Measurements from ENCODE around the gene ABI3BP.

ABI3BP gene

GRCh38 chr3:100830931-100831330 is 162.3 kb downstream of the ABI3BP start:
- no peak overlapping the region for H3K4me3 ChIP-seq (replicated peaks in 1 of 2; ENCODE audit: low read depth in 2 of 2, low read length in 2 of 2)
- TF ChIP-seq CTCF (IDR thresholded peaks at IDR 0.05; ENCODE audit: low read depth, low read length) = no peak
- DNase-seq (ENCODE audit: low read depth in 2 of 2) = no peak

GRCh38 chr3:100825574-100825973 is 167.6 kb downstream of the ABI3BP start:
- H3K4me3 ChIP-seq (replicated peaks in 1 of 2; ENCODE audit: low read depth in 2 of 2, low read length in 2 of 2) = no peak overlapping the region

GRCh38 chr3:100815583-100815982 is 177.6 kb downstream of the ABI3BP start:
- no peak for TF ChIP-seq CTCF (IDR thresholded peaks at IDR 0.05; ENCODE audit: low read depth, low read length)
- DNase-seq (ENCODE audit: low read depth in 2 of 2) = no peak
- H3K4me3 ChIP-seq (replicated peaks in 1 of 2; ENCODE audit: low read depth in 2 of 2, low read length in 2 of 2) = no peak overlapping the region

More at GRCh38 chr3:100825574-100825973, 167.6 kb downstream of the ABI3BP start:
- DNase-seq (ENCODE audit: low read depth in 2 of 2) = peak; percentile 33 to 41
- no peak for TF ChIP-seq CTCF (IDR thresholded peaks at IDR 0.05; ENCODE audit: low read depth, low read length)

- TF ChIP-seq CTCF (IDR thresholded peaks at IDR 0.05; ENCODE audit: low read depth, low read length) = no peak
- peak in 1 of 2 donors; percentile 21 for DNase-seq (ENCODE audit: low read depth in 2 of 2)
- no peak overlapping the region for H3K4me3 ChIP-seq (replicated peaks in 1 of 2; ENCODE audit: low read depth in 2 of 2, low read length in 2 of 2)
Measured at GRCh38 chr3:100813828-100814227, 179.4 kb downstream of the ABI3BP start.

- no peak overlapping the region for H3K4me3 ChIP-seq (replicated peaks in 1 of 2; ENCODE audit: low read depth in 2 of 2, low read length in 2 of 2)
- no peak for DNase-seq (ENCODE audit: low read depth in 2 of 2)
- no peak for TF ChIP-seq CTCF (IDR thresholded peaks at IDR 0.05; ENCODE audit: low read depth, low read length)
Measured at GRCh38 chr3:100811779-100812507, 181.3 kb downstream of the ABI3BP start.

GRCh38 chr3:100810671-100811070 is 182.6 kb downstream of the ABI3BP start:
- H3K4me3 ChIP-seq (replicated peaks in 1 of 2; ENCODE audit: low read depth in 2 of 2, low read length in 2 of 2) = no peak overlapping the region
- peak; percentile 34 to 70 for DNase-seq (ENCODE audit: low read depth in 2 of 2)
- no peak for TF ChIP-seq CTCF (IDR thresholded peaks at IDR 0.05; ENCODE audit: low read depth, low read length)

- no peak for TF ChIP-seq CTCF (IDR thresholded peaks at IDR 0.05; ENCODE audit: low read depth, low read length)
- no peak for DNase-seq (ENCODE audit: low read depth in 2 of 2)
- H3K4me3 ChIP-seq (replicated peaks in 1 of 2; ENCODE audit: low read depth in 2 of 2, low read length in 2 of 2) = no peak overlapping the region
Measured at GRCh38 chr3:100804631-100805030, 188.6 kb downstream of the ABI3BP start.

Measured in cardiac fibroblast (primary cell).